ENCODE data around the gene NDUFA6. TPM values are rescaled to one million over a fixed set of nuclear protein-coding genes. Genes with fewer than 3 reads are reported as not detected.

Gene NDUFA6
- total and polyA plus RNA-seq, 10 of the 15 experiments (the other 5 are each of a cell fraction or from before 2014, with no cell fraction given): 85.9 to 511 (median 128) TPM

DNA sequence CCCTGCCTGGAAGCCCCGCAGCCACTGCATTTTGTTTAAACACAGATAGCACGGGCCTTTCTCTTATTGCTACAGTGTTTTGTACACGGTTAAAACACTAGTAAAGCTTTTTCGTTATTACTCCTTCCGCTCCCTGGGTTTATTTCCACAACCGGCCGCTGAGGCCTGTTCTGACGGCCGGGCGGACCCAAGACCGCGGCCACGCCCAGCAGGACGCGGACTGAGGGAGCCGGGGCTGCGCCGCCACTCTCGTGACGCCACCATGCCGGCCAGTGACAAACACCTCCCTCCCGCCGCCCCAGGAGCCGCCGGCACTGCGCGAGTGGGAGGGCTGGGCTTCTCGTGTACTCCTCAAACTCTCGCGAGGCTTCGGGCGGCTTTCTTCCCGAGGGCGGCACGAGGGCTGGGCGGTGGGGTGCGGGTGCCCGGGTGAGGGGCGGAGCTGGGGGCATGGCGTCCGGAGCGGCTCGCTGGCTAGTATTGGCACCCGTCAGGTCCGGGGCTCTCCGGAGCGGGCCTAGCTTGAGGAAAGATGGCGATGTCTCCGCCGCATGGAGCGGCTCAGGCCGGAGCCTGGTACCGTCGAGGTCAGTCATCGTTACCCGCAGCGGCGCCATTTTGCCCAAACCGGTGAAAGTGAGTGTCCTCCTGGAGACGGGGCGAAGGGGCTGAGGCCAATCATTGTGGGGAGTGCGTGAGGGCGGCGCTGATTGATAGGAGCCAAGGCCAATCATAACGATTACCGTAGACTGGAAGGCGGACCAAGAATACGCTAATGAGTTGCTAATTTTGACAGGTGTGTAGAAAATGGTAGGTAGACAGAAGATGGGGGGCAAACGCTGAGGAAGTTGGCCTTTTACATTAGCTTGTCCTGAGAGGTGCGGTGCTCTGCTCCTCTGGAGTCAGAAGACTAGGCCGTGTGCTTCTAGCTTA is 11.0 kb downstream of the NDUFA6 start, which contains the start of gene SMDT1 (continued):
- TF ChIP-seq, protein P1, sequence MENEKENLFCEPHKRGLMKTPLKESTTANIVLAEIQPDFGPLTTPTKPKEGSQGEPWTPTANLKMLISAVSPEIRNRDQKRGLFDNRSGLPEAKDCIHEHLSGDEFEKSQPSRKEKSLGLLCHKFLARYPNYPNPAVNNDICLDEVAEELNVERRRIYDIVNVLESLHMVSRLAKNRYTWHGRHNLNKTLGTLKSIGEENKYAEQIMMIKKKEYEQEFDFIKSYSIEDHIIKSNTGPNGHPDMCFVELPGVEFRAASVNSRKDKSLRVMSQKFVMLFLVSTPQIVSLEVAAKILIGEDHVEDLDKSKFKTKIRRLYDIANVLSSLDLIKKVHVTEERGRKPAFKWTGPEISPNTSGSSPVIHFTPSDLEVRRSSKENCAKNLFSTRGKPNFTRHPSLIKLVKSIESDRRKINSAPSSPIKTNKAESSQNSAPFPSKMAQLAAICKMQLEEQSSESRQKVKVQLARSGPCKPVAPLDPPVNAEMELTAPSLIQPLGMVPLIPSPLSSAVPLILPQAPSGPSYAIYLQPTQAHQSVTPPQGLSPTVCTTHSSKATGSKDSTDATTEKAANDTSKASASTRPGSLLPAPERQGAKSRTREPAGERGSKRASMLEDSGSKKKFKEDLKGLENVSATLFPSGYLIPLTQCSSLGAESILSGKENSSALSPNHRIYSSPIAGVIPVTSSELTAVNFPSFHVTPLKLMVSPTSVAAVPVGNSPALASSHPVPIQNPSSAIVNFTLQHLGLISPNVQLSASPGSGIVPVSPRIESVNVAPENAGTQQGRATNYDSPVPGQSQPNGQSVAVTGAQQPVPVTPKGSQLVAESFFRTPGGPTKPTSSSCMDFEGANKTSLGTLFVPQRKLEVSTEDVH (IDR thresholded peaks at IDR 0.05; ENCODE audit: low read depth, partially characterized antibody): no peak
- TF ChIP-seq MTA3 (IDR thresholded peaks at IDR 0.05; ENCODE audit: borderline replicate concordance, low read length) (no peak), CBX3 (IDR thresholded peaks at IDR 0.05; ENCODE audit: borderline replicate concordance, low read depth) (no peak), BHLHE40 (IDR thresholded peaks at IDR 0.05; ENCODE audit: borderline replicate concordance in 1 of 2, low read depth in 2 of 2, low read length in 1 of 2) (peak; percentile 90 to 95), FOXM1 (IDR thresholded peaks at IDR 0.05; ENCODE audit: low read depth, low read length) (no peak), MEF2B (IDR thresholded peaks at IDR 0.05; ENCODE audit: partially characterized antibody, poor library complexity, severe bottlenecking) (peak; percentile 71), ZZZ3 (IDR thresholded peaks at IDR 0.05; ENCODE audit: control insufficient read depth, insufficient read length, low read depth) (no peak), MLLT1 (IDR thresholded peaks at IDR 0.05) (no peak; the same call in 1 of the 2 replicates), RUNX3 (IDR thresholded peaks at IDR 0.05; ENCODE audit: low read length) (peak; percentile 65), SPI1 (IDR thresholded peaks at IDR 0.05; ENCODE audit: borderline replicate concordance, insufficient read depth, low read depth, low read length) (no peak), ZNF274 (IDR thresholded peaks at IDR 0.05; ENCODE audit: insufficient read depth, insufficient read length) (no peak), DPF2 (IDR thresholded peaks at IDR 0.05) (peak; percentile 84), NFYA (IDR thresholded peaks at IDR 0.05; ENCODE audit: borderline replicate concordance, low read depth, low read length) (peak; percentile 74; the same call in 1 of the 2 replicates), SP1 (IDR thresholded peaks at IDR 0.05; ENCODE audit: low read depth, low read length) (peak; percentile 95), RELA (IDR thresholded peaks at IDR 0.05; ENCODE audit: borderline replicate concordance, partially characterized antibody) (no peak), IRF3 (IDR thresholded peaks at IDR 0.05) (peak; percentile 81), POLR2AphosphoS2 (IDR thresholded peaks at IDR 0.05; ENCODE audit: low read depth, low read length) (no peak), ZSCAN29 (IDR thresholded peaks at IDR 0.05) (no peak), RB1 (IDR thresholded peaks at IDR 0.05; ENCODE audit: borderline replicate concordance) (peak; percentile 58; the same call in 1 of the 2 replicates), MEF2A (IDR thresholded peaks at IDR 0.05; ENCODE audit: insufficient read depth, low read depth, low read length) (0 out of 2 replicates have a peak, but pooled peaks have one; percentile 4), SUPT20H (IDR thresholded peaks at IDR 0.05; ENCODE audit: borderline replicate concordance, control insufficient read depth, low read depth, low read length) (no peak), KLF5 (IDR thresholded peaks at IDR 0.05; ENCODE audit: partially characterized antibody) (no peak), SIX5 (IDR thresholded peaks at IDR 0.05; ENCODE audit: low read depth, low read length, severe bottlenecking) (no peak), NFYB (IDR thresholded peaks at IDR 0.05; ENCODE audit: insufficient read depth, low read depth, low read length) (peak; percentile 98), MXI1 (IDR thresholded peaks at IDR 0.05; ENCODE audit: low read depth, low read length) (peak; percentile 77; the same call in 1 of the 2 replicates)

Measured in GM12878 (cell line).